H1 (cell line): Measurements from ENCODE around the gene CHST11. TPM values are rescaled to one million over a fixed set of nuclear protein-coding genes. Genes with fewer than 3 reads are reported as not detected.

Source experiments
- CTCF ChIA-PET: fragments of 300-600 bp; sonication (Branson Sonifier 250); formaldehyde crosslinking; loops from one replicate; lab custom pipeline; 2021; ENCODE audit not compliant: partially characterized antibody; lab: Charles Lee
- POLR2A ChIA-PET: fragments of 300-600 bp; sonication (Branson Sonifier 250); formaldehyde crosslinking; loops from one replicate; lab custom pipeline; 2021; ENCODE audit warnings: inconsistent platforms; ENCODE audit not compliant: partially characterized antibody; lab: Charles Lee
- DNase-seq, 2 experiments: peaks; one replicate each; pipeline versions ENCODE4 v3.0.0 to v3.0.0-alpha.2; 2010 to 2022; ENCODE audit warnings: low spot score in 2 of 2, low read depth in 1 of 2, mixed read lengths in 1 of 2
- FAIRE-seq: peaks from 2 replicates; lab custom pipeline; 2011; peaks lifted over from hg19 to GRCh38; lab: Jason Lieb, UNC
- H2AFZ ChIP-seq: 2 replicates; pipeline ENCODE4 v1.8.1; 2012; ENCODE audit warnings: low read length, inconsistent platforms
- H2AK5ac ChIP-seq: 2 replicates; pipeline ENCODE4 v1.6.1; 2013; ENCODE audit warnings: low read depth, low read length
- H2BK120ac ChIP-seq: replicated peaks from 2 replicates; pipeline ENCODE3; 2013; ENCODE audit warnings: low read depth, low read length, inconsistent platforms
- H2BK12ac ChIP-seq: 2 replicates; pipeline ENCODE4 v1.6.1; 2013; ENCODE audit warnings: low read depth, low read length
- H2BK15ac ChIP-seq: 2 replicates; pipeline ENCODE4 v1.6.1; 2013; ENCODE audit warnings: low read length
- H2BK20ac ChIP-seq: 2 replicates; pipeline ENCODE4 v1.6.1; 2013; ENCODE audit warnings: low read length
- H2BK5ac ChIP-seq: 2 replicates; pipeline ENCODE4 v1.6.1; 2013; ENCODE audit warnings: low read depth, low read length
- H3K14ac ChIP-seq: 2 replicates; pipeline ENCODE4 v1.6.1; 2013; ENCODE audit warnings: inconsistent platforms; ENCODE audit not compliant: insufficient read length
- H3K18ac ChIP-seq: 2 replicates; pipeline ENCODE4 v1.6.1; 2013; ENCODE audit warnings: low read length; ENCODE audit errors: extremely low read depth
- H3K23ac ChIP-seq: 2 replicates; pipeline ENCODE4 v1.6.1; 2013; ENCODE audit warnings: inconsistent platforms; ENCODE audit not compliant: insufficient read length
- H3K23me2 ChIP-seq: 2 replicates; pipeline ENCODE4 v1.6.1; 2013; ENCODE audit warnings: low read depth, low read length
- H3K27ac ChIP-seq: 2 replicates; pipeline ENCODE4 v1.6.1; 2011; ENCODE audit warnings: low read depth, low read length, inconsistent platforms
- H3K27me3 ChIP-seq, 4 experiments: replicated peaks in 1 of 4; 1 replicate in 1 of 4; 2 replicates in 3 of 4; pipeline versions ENCODE4 v1.6.1 to v1.8.1; 2011 to 2013; ENCODE audit warnings: low read length in 3 of 4, mild to moderate bottlenecking in 3 of 4, inconsistent platforms in 2 of 4, mixed read lengths in 2 of 4, moderate library complexity in 1 of 4; ENCODE audit not compliant: control insufficient read depth in 3 of 4, insufficient read depth in 3 of 4; ENCODE audit errors: extremely low read depth in 1 of 4
- H3K36me3 ChIP-seq, 4 experiments: 2 replicates each; pipeline versions ENCODE4 v1.6.1 to v1.8.1; 2011 to 2013; ENCODE audit warnings: mild to moderate bottlenecking in 4 of 4, low read length in 3 of 4, moderate library complexity in 2 of 4, control low read depth in 1 of 4, inconsistent platforms in 1 of 4; ENCODE audit not compliant: insufficient read depth in 4 of 4, control insufficient read depth in 2 of 4
- H3K4ac ChIP-seq: replicated peaks from 2 replicates; pipeline ENCODE3; 2013; ENCODE audit warnings: low read length, low read depth, mixed read lengths, inconsistent platforms; ENCODE audit not compliant: insufficient read length
- H3K4me1 ChIP-seq, 4 experiments: replicated peaks in 1 of 4; 1 replicate in 1 of 4; 2 replicates in 3 of 4; pipeline versions ENCODE4 v1.6.1 to v1.8.1; 2011 to 2013; ENCODE audit warnings: low read length in 3 of 4, inconsistent platforms in 2 of 4, mixed read lengths in 1 of 4; ENCODE audit not compliant: insufficient read depth in 4 of 4, control insufficient read depth in 3 of 4
- H3K4me2 ChIP-seq, 2 experiments: 2 replicates each; pipeline versions ENCODE4 v1.6.1 to v1.8.1; 2011 to 2013; ENCODE audit warnings: low read depth in 2 of 2, low read length in 2 of 2, control low read depth in 1 of 2, inconsistent platforms in 1 of 2, mild to moderate bottlenecking in 1 of 2; ENCODE audit not compliant: insufficient read depth in 1 of 2
- H3K4me3 ChIP-seq, 4 experiments: fragments of 200-600, 300-600 bp in 1 of 4; sonication (generic), shearing (Covaris generic), sonication (Bioruptor Twin) in 1 of 4; 2 replicates each; pipeline versions ENCODE4 v1.5.1 to v1.8.1; 2011 to 2016; ENCODE audit warnings: low read length in 4 of 4, low read depth in 3 of 4, control low read depth in 2 of 4, inconsistent platforms in 2 of 4, mild to moderate bottlenecking in 2 of 4, mixed read lengths in 1 of 4, moderate library complexity in 1 of 4; ENCODE audit not compliant: insufficient read depth in 2 of 4; ENCODE audit errors: extremely low read depth in 1 of 4
- H3K56ac ChIP-seq: replicated peaks from 2 replicates; pipeline ENCODE3; 2013; ENCODE audit warnings: low read depth, mild to moderate bottlenecking, mixed read lengths, low read length, inconsistent platforms; ENCODE audit not compliant: insufficient read length
- H3K79me1 ChIP-seq: 2 replicates; pipeline ENCODE4 v1.6.1; 2013; ENCODE audit warnings: low read depth, low read length, control low read depth
- H3K79me2 ChIP-seq, 2 experiments: 2 replicates each; pipeline versions ENCODE4 v1.6.1 to v1.8.1; 2012 to 2013; ENCODE audit warnings: low read length in 2 of 2, mild to moderate bottlenecking in 2 of 2, inconsistent platforms in 1 of 2; ENCODE audit not compliant: insufficient read depth in 2 of 2, control insufficient read depth in 1 of 2
- H3K9ac ChIP-seq, 4 experiments: replicated peaks in 1 of 4; 1 replicate in 1 of 4; 2 replicates in 3 of 4; pipeline versions ENCODE4 v1.6.1 to v1.8.1; 2011 to 2013; ENCODE audit warnings: low read depth in 3 of 4, low read length in 3 of 4, control low read depth in 2 of 4, mild to moderate bottlenecking in 2 of 4, moderate library complexity in 2 of 4, inconsistent platforms in 1 of 4; ENCODE audit errors: extremely low read depth in 1 of 4
- H3K9me3 ChIP-seq, 2 experiments: 2 replicates each; pipeline versions ENCODE4 v1.6.1 to v1.8.1; 2012 to 2013; ENCODE audit warnings: mild to moderate bottlenecking in 2 of 2, moderate library complexity in 2 of 2, control low read depth in 1 of 2, inconsistent platforms in 1 of 2, low read depth in 1 of 2, low read length in 1 of 2, mixed read lengths in 1 of 2; ENCODE audit not compliant: insufficient read depth in 2 of 2
- H4K20me1 ChIP-seq, 2 experiments: replicated peaks in 1 of 2; 2 replicates each; pipeline versions ENCODE3 to v1.8.1; 2011 to 2013; ENCODE audit warnings: inconsistent platforms in 2 of 2, low read length in 2 of 2, mild to moderate bottlenecking in 1 of 2; ENCODE audit not compliant: insufficient read depth in 2 of 2, control insufficient read depth in 1 of 2
- H4K5ac ChIP-seq: 2 replicates; pipeline ENCODE4 v1.6.1; 2013; ENCODE audit warnings: low read length, low read depth, mixed read lengths, inconsistent platforms; ENCODE audit not compliant: insufficient read length
- H4K8ac ChIP-seq: 2 replicates; pipeline ENCODE4 v1.8.0; 2013; ENCODE audit warnings: mild to moderate bottlenecking, moderate library complexity, low read length, inconsistent platforms; ENCODE audit not compliant: insufficient read depth; ENCODE audit errors: extremely low read depth
- H4K91ac ChIP-seq: replicated peaks from 2 replicates; pipeline ENCODE3; 2013; ENCODE audit warnings: low read length, mixed read lengths, inconsistent platforms; ENCODE audit not compliant: insufficient read length
- CTCF ChIP-seq, 3 experiments: IDR thresholded peaks; 1 replicate in 2 of 3; 2 replicates in 1 of 3; pipeline versions ENCODE4 v1.5.1 to v1.6.1; 2011; ENCODE audit warnings: low read length in 3 of 3, mild to moderate bottlenecking in 3 of 3, inconsistent platforms in 2 of 3, low read depth in 1 of 3, moderate library complexity in 1 of 3; ENCODE audit not compliant: insufficient read depth in 1 of 3; ENCODE audit errors: control extremely low read depth in 1 of 3
- NANOG ChIP-seq: IDR thresholded peaks from 2 replicates; pipeline ENCODE4 v1.6.1; 2011; ENCODE audit warnings: low read length, low read depth, mild to moderate bottlenecking, inconsistent platforms; ENCODE audit not compliant: insufficient read depth, poor library complexity, severe bottlenecking
- PHF8 ChIP-seq: fragments of 200-600 bp; sonication (generic); conservative IDR thresholded peaks from 2 replicates; pipeline ENCODE4 v1.7.1; 2012; ENCODE audit warnings: low read depth, mild to moderate bottlenecking, inconsistent platforms, low read length, moderate library complexity
- SRF ChIP-seq: IDR thresholded peaks from 2 replicates; pipeline ENCODE4 v1.6.1; 2011; ENCODE audit warnings: mild to moderate bottlenecking, low read depth, low read length, moderate library complexity
- SUZ12 ChIP-seq: fragments of 200-600 bp; sonication (generic); IDR thresholded peaks from 2 replicates; pipeline ENCODE4 v1.6.1; 2012; ENCODE audit warnings: mild to moderate bottlenecking, inconsistent platforms, low read length, moderate library complexity, mixed read lengths
- YY1 ChIP-seq: IDR thresholded peaks from 2 replicates; pipeline ENCODE4 v1.6.1; 2011; ENCODE audit warnings: low read depth, mild to moderate bottlenecking, low read length
- WGBS, 2 experiments: shearing (Covaris generic) in 1 of 2; methylation state at CpG; one replicate each; pipeline versions ENCODE4 v1.1.6 to v1.1.7; 2013 to 2015; ENCODE audit warnings: low lambda C conversion rate in 2 of 2, mixed read lengths in 2 of 2, inconsistent platforms in 1 of 2, low coverage in 1 of 2, missing lambda C conversion rate in 1 of 2; ENCODE audit not compliant: insufficient replicate concordance in 2 of 2, insufficient coverage in 1 of 2, insufficient read length in 1 of 2; ENCODE audit errors: extremely low coverage in 1 of 2, missing lambda C conversion rate in 1 of 2; 5-methylcytosine and 5-hydroxymethylcytosine counted together
- polyA plus RNA-seq, 7 experiments: library from polyadenylated mRNA; depleted of rRNA in 3 of 7; stranded (reverse) in 5 of 7; unstranded in 2 of 7; fragments of >200 nt in 5 of 7; fragments of 200-250 nt in 2 of 7; gene quantifications; 1 replicate in 5 of 7; 2 replicates in 1 of 7; 4 replicates in 1 of 7; pipeline versions ENCODE4 v1.2.1 to v1.2.3, GENCODE V29; 2011 to 2013; ENCODE audit warnings: missing spikeins in 2 of 7, mixed read lengths in 2 of 7
- total RNA-seq: library from RNA; stranded (reverse); fragmentation: NEBNext Ultra II Directional; extraction: Animal tissue kit (Norgen Biotek cat#: 25700); gene quantifications from 2 replicates; pipeline ENCODE4 v1.2.1, GENCODE V29; 2021

Gene CHST11
- total and polyA plus RNA-seq, 2 of the 8 experiments (the other 6 are each of a cell fraction or from before 2014, with no cell fraction given): 14.4 to 20.8 TPM

- POLR2A ChIA-PET: no interaction called here
- 90% methylated on average over 4 of the region's 4 CpGs; no CpG with 5 or more reads in 1 of the 2 experiments for WGBS, 2 experiments
- TF ChIP-seq CTCF (IDR thresholded peaks at IDR 0.05; ENCODE audit: control extremely low read depth in 1 of 3, insufficient read depth in 1 of 3, low read depth in 1 of 3, low read length in 3 of 3) (no peak), YY1 (no peak), PHF8 (no peak), SRF (no peak), NANOG (no peak), SUZ12 (no peak)
Measured at GRCh38 chr12:104758771-104759170, 302.0 kb downstream of the CHST11 start.

More at GRCh38 chr12:104758771-104759170, 302.0 kb downstream of the CHST11 start:
- no peak overlapping the region for H2BK5ac ChIP-seq
- H3K4me1 ChIP-seq: 0 out of 7 replicates have a peak, but pooled peaks cover 0 to 3% (median 0%) of the 10 kb centered on the region in 4 experiments
- H3K36me3 ChIP-seq: peaks cover 0 to 3% (median 0%) of the 10 kb centered on the region in 4 experiments; a peak in 1 of 8 replicates
- no peaks in the 10 kb centered on the region for H3K79me2 ChIP-seq
- no peak overlapping the region for H3K4ac ChIP-seq
- no peak overlapping the region for H3K23ac ChIP-seq
- H2AK5ac ChIP-seq: no peak overlapping the region
- peaks cover 0 to 1% of the 10 kb centered on the region in 2 experiments for H4K20me1 ChIP-seq
- no peak overlapping the region for H3K4me3 ChIP-seq
- H3K14ac ChIP-seq: no peak overlapping the region
- no peak overlapping the region for H4K91ac ChIP-seq
- H3K9ac ChIP-seq: no peak overlapping the region
- no peak overlapping the region for H2BK120ac ChIP-seq
- no peak overlapping the region for H4K8ac ChIP-seq
- CTCF ChIA-PET: interaction anchor here (0.6 to 3.3 kb wide), 2 partner anchors 11 to 614 kb away, joined by 3 to 17 read pairs; no protein-coding TSS in a partner anchor
- DNase-seq (peak in 1 of 2 experiments; percentile 22), FAIRE-seq (no peak)
- no peaks in the 10 kb centered on the region for H3K27me3 ChIP-seq
- H4K5ac ChIP-seq: no peak overlapping the region
- no peak overlapping the region for H3K56ac ChIP-seq
- no peaks in the 10 kb centered on the region; the same call in 1 of the 2 replicates for H3K79me1 ChIP-seq
- no peak overlapping the region for H3K4me2 ChIP-seq
- no peak overlapping the region for H2BK12ac ChIP-seq
- no peak overlapping the region for H2BK20ac ChIP-seq
- no peak overlapping the region for H3K18ac ChIP-seq
- no peak overlapping the region for H3K27ac ChIP-seq
- no peaks in the 10 kb centered on the region for H3K23me2 ChIP-seq
- H2BK15ac ChIP-seq: no peak overlapping the region
- H2AFZ ChIP-seq: no peak overlapping the region
- H3K9me3 ChIP-seq: no peaks in the 10 kb centered on the region
